GM12874 (cell line): Measurements from ENCODE around the gene SOCS6.

ENCODE experiments used
- CTCF ChIP-seq: IDR thresholded peaks from 2 replicates; pipeline ENCODE4 v1.5.1; 2011; ENCODE audit warnings: low read depth, mild to moderate bottlenecking, control low read depth, low read length, moderate library complexity; ENCODE audit not compliant: insufficient read depth

Gene SOCS6

GRCh38 chr18:70288851-70289328 is at the start of gene SOCS6:
Gene SOCS6, plus strand, starts transcription at chr18:70289045. Its CDS starts 35,624 bp downstream, at chr18:70324669.
- no peak for TF ChIP-seq CTCF

GRCh38 chr18:70243131-70243929 is 45.5 kb upstream of the SOCS6 start:
- no peak for TF ChIP-seq CTCF

GRCh38 chr18:70246061-70246466 is 42.8 kb upstream of the SOCS6 start:
- no peak for TF ChIP-seq CTCF

GRCh38 chr18:70249118-70249517 is 39.7 kb upstream of the SOCS6 start:
- TF ChIP-seq CTCF: no peak

GRCh38 chr18:70250781-70251180 is 38.1 kb upstream of the SOCS6 start:
- no peak for TF ChIP-seq CTCF

GRCh38 chr18:70256184-70256583 is 32.7 kb upstream of the SOCS6 start:
- TF ChIP-seq CTCF: no peak

GRCh38 chr18:70256994-70257393 is 31.9 kb upstream of the SOCS6 start:
- TF ChIP-seq CTCF: no peak
